OCI-LY3 (cell line): ENCODE results near the gene BAZ2B.

Source experiments
- EZH2phosphoT487 ChIP-seq: fragments of 200-600 bp; shearing (Covaris generic); IDR thresholded peaks from 2 replicates; pipeline ENCODE4 v1.6.1; 2018; ENCODE audit warnings: antibody characterized with exemption, mixed run types, low read depth
- TF ChIP-seq, protein P1 (sequence below): fragments of 200-600, 300-600 bp; sonication (generic); IDR thresholded peaks from 2 replicates; pipeline ENCODE4 v1.5.1; 2014; ENCODE audit warnings: antibody characterized with exemption, low read length, low read depth

GRCh38 chr2:159489476-159489875, 126.9 kb downstream of the BAZ2B start:
- TF ChIP-seq, protein P1, sequence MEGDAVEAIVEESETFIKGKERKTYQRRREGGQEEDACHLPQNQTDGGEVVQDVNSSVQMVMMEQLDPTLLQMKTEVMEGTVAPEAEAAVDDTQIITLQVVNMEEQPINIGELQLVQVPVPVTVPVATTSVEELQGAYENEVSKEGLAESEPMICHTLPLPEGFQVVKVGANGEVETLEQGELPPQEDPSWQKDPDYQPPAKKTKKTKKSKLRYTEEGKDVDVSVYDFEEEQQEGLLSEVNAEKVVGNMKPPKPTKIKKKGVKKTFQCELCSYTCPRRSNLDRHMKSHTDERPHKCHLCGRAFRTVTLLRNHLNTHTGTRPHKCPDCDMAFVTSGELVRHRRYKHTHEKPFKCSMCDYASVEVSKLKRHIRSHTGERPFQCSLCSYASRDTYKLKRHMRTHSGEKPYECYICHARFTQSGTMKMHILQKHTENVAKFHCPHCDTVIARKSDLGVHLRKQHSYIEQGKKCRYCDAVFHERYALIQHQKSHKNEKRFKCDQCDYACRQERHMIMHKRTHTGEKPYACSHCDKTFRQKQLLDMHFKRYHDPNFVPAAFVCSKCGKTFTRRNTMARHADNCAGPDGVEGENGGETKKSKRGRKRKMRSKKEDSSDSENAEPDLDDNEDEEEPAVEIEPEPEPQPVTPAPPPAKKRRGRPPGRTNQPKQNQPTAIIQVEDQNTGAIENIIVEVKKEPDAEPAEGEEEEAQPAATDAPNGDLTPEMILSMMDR: no peak
- no peak for TF ChIP-seq EZH2phosphoT487
